GM18498 (cell line): ENCODE results near the gene CCDC15.
"Not testable (repeated sequence)": the region's sequence is repeated elsewhere in the genome, so short reads cannot be mapped to it uniquely, and the experiment has no call there.

Experiments
- ATAC-seq: cut with Tn5 transposase; IDR thresholded peaks from one replicate; pipeline ENCODE4 v1.9.1; 2021; ENCODE audit warnings: mild to moderate bottlenecking, moderate library complexity; ENCODE audit not compliant: unreplicated experiment

Gene CCDC15

DNA sequence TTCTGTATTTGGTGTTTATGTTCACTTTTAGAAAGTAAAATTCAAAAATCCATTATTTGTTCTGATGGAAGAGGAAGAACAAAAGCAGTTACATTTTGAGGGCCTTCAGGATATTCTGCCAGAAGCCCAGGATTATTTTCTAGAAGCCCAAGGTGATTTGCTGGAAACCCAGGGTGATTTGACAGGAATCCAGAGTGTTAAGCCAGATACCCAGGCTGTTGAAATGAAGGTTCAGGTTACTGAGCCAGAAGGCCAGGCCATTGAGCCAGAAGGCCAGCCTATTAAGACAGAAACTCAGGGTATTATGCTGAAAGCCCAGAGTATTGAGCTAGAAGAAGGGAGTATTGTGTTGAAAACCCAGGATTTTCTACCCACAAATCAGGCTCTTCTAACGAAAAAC, 33.1 kb downstream of the CCDC15 start:
- no peak for ATAC-seq

DNA sequence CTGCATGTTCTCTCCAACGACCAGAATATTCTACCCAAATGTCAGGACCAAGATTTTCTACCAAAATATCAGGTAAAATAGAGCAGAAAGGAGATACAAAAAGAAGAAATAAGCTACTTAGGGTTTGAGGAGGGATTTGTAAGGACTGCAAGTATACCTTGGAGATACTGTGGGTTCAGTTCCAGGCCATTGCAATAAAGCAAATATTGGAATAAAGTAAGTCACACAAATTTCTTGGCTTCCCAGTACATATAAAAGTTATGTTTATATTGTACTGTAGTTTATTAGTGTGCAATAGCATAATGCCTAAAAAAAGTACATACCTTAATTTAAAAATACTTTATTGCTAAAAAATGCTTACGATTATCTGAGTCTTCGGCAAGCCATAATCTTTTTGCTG, 34.1 kb downstream of the CCDC15 start:
- ATAC-seq: no peak

DNA sequence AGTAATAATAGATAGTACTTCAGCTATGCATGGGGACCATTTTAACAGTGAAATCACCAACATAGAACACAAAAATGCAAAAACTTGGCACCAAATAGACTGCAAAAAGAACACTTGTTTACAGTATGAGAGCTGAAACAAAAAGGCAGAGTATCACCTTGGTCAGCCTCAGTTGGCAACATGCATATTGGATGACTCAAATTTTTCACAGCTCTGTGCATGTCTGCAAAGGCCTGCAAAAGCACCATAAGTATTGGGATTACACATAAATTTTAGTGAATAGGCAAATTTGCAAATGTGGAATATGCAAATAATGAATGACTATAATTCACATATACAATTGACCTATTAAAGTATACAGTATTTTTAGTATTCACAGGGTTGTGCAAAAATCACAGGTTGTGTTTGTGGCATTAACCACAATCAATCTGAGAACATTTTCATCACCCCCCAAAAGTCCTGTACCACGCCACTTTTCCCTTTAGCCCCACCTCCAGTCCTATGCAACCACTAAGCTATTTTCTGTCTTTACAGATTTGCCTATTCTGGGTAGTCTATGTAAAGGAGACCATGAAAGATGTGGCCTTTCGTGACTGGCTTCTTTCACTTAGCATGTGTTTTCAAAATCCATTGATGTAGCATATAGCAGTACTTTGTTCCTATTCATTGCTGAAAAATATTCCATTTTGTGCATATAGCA, 47.2 kb downstream of the CCDC15 start:
- ATAC-seq: no peak

DNA sequence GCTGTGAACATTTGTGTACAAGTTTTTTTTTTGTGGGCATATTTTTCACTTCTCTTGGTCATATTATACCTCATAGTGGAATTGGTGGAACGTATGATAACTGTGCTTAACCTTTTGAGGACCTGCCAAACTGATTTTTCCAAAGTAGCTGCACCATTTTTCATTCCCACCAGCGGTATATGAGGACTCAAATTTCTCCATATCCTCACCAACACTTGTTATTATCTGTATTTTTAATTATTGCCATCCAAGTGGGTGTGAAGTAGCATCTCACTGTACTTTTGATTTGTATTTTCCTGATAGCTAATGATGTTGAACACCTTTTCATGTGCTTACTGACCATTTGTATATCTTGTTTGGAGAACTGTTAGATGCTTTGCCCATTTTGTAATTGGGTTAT, 47.8 kb downstream of the CCDC15 start:
- ATAC-seq: no peak

DNA sequence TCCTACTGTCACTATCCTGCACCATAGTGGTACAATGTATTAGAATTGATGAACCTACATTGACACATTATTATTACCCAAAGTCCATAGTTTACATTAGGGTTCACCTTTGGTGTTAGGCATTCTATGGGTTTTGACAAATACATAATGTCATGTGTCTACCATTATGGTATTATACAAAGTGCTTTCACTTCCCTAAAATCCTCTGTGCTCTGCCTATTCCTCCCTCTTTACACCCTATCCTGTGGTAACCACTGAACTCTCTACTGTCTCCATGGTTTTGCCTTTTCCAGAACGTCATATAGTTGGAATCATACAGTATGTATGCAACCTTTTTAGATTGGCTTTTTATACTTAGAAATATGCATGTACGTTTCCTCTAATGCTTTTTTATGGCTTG, 51.5 kb downstream of the CCDC15 start:
- ATAC-seq: no peak

DNA sequence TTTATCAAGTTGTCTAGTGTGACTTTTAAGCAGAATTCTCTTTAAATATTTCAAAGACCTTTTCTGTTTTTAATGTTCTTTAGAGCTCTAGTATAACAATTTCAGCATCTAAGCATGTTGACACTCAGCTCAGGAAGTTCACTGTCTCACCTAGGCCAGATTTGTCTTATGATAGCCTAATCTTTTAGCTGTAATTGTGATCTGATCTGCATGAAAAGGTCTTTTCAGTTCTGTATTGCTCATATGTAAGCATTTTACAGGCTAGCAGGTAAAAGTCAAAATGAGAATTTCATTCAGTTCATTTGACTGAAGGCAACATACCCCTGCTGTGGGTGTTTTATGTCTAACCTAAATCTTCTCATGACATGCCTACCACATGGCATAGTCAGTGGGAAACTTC, 62.4 kb downstream of the CCDC15 start:
- no peak for ATAC-seq

GRCh38 chr11:125020342-125020741, 66.3 kb downstream of the CCDC15 start:
- ATAC-seq: no peak

GRCh38 chr11:125022551-125022950, 68.5 kb downstream of the CCDC15 start:
- ATAC-seq: no peak

DNA sequence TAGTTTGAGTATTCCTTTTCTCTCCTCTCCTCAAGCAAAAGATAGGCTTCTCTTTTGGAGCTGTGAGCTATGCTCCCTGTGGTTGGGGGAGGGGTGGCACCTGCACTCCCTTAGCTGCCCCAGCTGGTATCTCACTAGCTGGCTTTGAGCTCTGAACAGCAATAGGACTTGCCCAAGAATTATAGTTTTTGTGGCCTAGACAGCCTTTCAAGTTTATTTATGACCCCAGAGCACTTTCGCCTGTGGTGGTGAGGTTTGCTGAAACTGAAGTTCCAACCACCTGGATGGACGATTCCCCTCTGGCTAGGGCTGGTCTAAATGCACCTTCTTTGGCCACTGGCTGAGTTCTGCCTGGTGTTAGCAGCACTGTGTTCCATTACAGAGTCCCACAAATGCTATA, 72.0 kb downstream of the CCDC15 start:
- no peak for ATAC-seq

- ATAC-seq: not testable (repeated sequence)
Measured at GRCh38 chr11:125029431-125029830, 75.4 kb downstream of the CCDC15 start.

DNA sequence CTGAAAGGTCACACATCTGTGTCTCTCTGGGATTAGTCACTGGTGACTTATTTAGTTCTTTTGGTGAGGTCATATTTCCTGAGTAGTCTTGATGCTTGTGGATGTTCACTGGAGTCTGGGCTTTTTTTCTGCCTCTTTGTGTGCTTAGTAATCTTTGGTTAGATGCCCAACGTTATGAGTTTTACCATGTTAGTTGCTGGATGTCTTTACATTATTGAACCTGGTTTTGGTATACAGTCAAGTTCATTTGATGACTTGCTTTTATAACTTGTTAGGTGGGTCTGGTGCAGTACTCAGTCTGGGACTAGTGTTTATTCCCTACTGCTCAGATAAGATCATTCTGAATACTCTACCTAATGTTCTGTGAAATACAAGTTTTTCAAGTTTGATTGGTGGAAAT, 82.9 kb downstream of the CCDC15 start:
- ATAC-seq: no peak

DNA sequence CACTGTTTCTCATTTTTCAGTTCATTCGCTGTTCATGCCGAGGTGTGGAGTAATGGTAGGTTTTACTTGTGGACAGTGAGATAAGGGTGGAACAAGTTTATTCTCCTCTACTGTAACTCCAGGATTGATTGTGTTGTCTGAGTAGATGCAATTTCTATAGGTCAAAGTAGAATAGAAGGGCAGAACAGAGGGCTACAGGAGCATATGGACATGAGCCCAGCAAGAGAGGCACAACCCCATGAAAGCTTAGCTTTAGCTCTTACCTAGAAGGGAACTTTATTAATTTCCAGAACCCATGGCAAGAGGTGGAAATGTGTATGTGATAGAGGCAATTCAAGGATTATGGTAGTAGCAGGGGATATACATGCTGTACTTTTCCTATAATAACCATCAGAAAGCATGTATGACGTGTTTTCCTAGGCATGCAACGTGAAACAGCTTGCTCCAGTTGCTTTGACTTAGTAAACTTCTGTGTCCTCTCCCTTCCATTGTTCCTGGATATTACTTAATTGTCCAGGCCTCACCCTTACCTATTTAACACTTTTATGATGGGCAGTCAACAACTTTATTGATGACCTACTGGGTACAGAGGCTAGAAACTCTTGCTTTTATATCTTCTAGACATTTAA, 95.3 kb downstream of the CCDC15 start:
- ATAC-seq: no peak

DNA sequence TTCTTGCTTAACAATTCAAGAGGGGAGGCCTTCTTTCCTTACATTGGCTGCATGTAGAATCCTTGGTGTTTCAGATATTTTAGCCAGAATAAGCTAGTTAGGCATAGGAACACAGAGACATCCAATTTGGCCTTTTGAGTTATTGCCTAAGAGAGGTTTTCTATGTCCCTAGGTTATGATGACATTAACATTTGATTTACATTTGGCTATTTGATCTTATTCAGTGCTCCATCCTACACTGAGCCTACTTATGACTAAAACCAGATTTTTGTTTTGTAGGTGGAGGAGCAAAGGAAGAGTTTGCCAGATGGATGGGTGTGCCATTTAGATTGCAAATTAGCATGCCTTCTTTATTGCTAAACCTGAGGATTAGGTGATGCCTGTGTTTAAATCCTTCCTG, 98.0 kb downstream of the CCDC15 start:
- ATAC-seq: no peak

GRCh38 chr11:125053167-125053566, 99.2 kb downstream of the CCDC15 start:
- no peak for ATAC-seq

- ATAC-seq: no peak
Measured at GRCh38 chr11:125055107-125055715, 101.2 kb downstream of the CCDC15 start.

DNA sequence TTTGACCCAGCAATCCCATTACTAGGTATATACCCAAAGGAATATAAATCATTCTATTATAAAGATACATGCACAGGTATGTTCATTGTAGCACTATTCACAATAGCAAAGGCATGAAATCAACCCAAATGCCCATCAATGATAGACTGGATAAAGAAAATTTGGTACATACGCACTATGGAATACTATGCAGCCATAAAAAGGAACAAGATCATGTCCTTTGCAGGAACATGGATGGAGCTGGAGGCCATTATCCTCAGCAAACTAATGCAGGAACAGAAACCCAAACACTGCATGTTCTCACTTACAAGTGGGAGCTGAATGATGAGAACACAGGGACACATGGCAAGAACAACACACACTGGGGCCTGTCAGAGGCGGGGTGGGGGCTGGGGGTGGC, 102.1 kb downstream of the CCDC15 start:
- not testable (repeated sequence) for ATAC-seq

GRCh38 chr11:125056931-125057692, 103.1 kb downstream of the CCDC15 start:
- no peak for ATAC-seq

GRCh38 chr11:125057693-125058016, 103.7 kb downstream of the CCDC15 start:
- ATAC-seq: no peak

DNA sequence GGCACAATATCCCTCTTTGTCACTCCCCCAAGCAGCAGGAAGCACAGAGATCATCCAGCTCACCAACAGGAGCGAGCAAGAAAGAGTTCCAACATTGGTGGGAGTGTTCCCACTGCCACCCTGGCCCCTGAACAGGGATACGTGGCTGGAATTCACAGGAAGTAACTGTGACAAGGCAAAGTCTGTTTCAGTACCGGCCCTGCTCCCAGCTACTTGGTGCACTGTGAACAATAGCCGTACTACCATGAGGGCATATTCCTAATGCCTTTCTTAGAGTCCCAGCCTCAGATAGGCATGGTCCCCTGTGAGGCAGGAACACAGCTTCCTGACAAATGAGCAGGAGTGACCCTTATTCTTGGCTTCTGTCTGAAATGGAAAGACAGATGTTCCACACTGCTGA, 107.3 kb downstream of the CCDC15 start:
- no peak for ATAC-seq

DNA sequence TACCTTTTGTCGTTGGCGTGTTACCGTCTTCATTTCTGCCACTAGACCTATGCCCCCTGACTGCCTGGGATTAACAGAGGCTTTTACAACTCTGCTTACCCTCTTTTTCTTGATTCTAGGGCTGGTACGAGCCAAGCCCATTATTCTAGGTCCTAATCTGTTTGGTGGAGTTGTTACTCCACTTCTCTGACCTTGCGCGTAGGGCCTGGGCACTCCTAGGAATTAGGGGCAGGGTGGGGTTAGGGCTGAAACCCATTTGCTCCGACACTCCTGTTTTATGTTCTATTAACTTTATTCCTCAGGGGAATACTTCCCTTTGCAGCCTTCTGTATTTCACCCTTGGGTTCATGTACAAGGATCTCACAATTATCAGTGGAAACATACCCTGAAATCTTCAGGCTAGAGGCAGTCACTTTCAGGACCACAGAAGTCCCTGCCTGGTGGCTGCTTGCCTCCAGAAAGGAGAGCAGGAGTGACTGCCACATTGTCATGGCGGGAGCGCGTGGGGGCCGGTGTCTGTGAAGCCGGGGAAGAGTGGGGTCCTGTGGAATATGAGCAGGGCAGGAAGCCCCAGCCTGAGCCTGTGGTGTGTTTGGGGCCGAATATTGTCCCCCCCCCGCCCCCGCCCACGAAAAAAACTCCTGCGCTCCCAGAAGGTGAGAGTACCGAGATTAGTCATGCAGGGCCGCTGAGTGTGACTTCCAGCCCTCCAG, 108.4 kb downstream of the CCDC15 start:
- ATAC-seq: peak; percentile 3

- peak; percentile 94 for ATAC-seq
Measured at GRCh38 chr11:125062931-125063428, 109.0 kb downstream of the CCDC15 start, which contains the start of gene SLC37A2. Gene SLC37A2 (plus strand): TSS chr11:125063305. CDS start chr11:125063368, 63 bp downstream.
